Tibial nerve (tissue), 4 donors: ENCODE data around the gene TRAP1. TPM values are rescaled to one million over a fixed set of nuclear protein-coding genes. Genes with fewer than 3 reads are reported as not detected.

Source experiments
- DNase-seq, 2 donors: peaks; one replicate each; pipeline ENCODE4 v3.0.0-alpha.2; 2019; ENCODE audit warnings: low spot score in 2 of 2
- H3K27ac ChIP-seq, 4 donors: fragments of 200-600 bp; sonication (generic) in 3 of 4; one replicate each; pipeline ENCODE4 v1.5.1; 2017 to 2019; ENCODE audit warnings: mild to moderate bottlenecking in 1 of 4
- H3K27me3 ChIP-seq, 2 donors: fragments of 200-600 bp; sonication (generic) in 1 of 2; one replicate each; pipeline versions ENCODE4 v1.5.1 to v1.6.0; 2017 to 2019
- H3K36me3 ChIP-seq, 3 donors: fragments of 200-600 bp; sonication (generic); one replicate each; pipeline ENCODE4 v1.5.1; 2018 to 2019
- H3K4me1 ChIP-seq, 4 donors: fragments of 200-600 bp; sonication (generic) in 3 of 4; one replicate each; pipeline ENCODE4 v1.5.1; 2017 to 2019
- H3K4me3 ChIP-seq, 4 donors: fragments of 200-600 bp; sonication (generic) in 3 of 4; one replicate each; pipeline ENCODE4 v1.5.1; 2017 to 2019; ENCODE audit warnings: mild to moderate bottlenecking in 1 of 4, moderate library complexity in 1 of 4
- H3K9me3 ChIP-seq, 4 donors: fragments of 200-600 bp; sonication (generic) in 3 of 4; one replicate each; pipeline ENCODE4 v1.5.1; 2017 to 2019
- EP300 ChIP-seq, 2 donors: sonication (generic); formaldehyde crosslinking; IDR thresholded peaks; one replicate each; pipeline ENCODE4 v1.6.1; 2017; ENCODE audit warnings: antibody characterized with exemption in 2 of 2, mild to moderate bottlenecking in 1 of 2
- POLR2A ChIP-seq, 2 donors: fragments of 450-650 bp; IDR thresholded peaks; one replicate each; pipeline ENCODE4 v1.6.1; 2017; ENCODE audit warnings: antibody characterized with exemption in 2 of 2, mild to moderate bottlenecking in 2 of 2, moderate library complexity in 2 of 2
- WGBS, 2 donors: methylation state at CpG; one replicate each; pipeline ENCODE4 v1.1.5; 2018; 5-methylcytosine and 5-hydroxymethylcytosine counted together
- total RNA-seq, 4 donors: library from RNA; depleted of rRNA; stranded (reverse); fragments of >200 nt; gene quantifications; one replicate each; pipeline ENCODE4 v1.1.0, GENCODE V29; 2016
- TF ChIP-seq, protein P1 (sequence below), 5 experiments: fragments of 200-600 bp in 3 of 5; fragments of 450-650 bp in 2 of 5; sonication (generic) in 3 of 5; IDR thresholded peaks; one replicate each; pipeline ENCODE4 v1.5.1; 2016 to 2019; ENCODE audit warnings: antibody characterized with exemption in 5 of 5, mild to moderate bottlenecking in 3 of 5, moderate library complexity in 2 of 5

The TRAP1 gene
- total RNA-seq, 4 donors from 2014 or later = 61.6 to 146 (median 74.2) TPM

DNA sequence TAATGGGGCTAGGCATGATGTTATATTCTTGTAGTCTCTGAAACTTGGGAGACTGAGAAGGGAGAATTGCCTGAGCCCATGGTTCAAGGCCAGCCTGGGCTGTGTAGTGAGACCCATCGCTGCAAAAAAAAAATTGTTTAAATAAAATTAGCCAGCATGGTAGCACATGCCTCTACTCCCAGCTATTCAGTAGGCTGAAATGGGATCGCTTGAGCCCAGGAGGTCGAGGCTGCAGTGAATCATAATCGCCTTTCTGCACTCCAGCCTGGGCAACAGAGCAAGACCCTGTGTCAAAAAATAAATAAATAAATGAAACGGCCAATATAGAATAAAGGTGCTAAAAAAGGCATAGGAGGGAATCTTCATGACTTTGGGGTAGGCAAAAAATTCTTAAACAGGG is 92.0 kb downstream of the TRAP1 start:
- TF ChIP-seq POLR2A (IDR thresholded peaks at IDR 0.05) (no peak), EP300 (IDR thresholded peaks at IDR 0.05) (no peak)
- TF ChIP-seq, protein P1, sequence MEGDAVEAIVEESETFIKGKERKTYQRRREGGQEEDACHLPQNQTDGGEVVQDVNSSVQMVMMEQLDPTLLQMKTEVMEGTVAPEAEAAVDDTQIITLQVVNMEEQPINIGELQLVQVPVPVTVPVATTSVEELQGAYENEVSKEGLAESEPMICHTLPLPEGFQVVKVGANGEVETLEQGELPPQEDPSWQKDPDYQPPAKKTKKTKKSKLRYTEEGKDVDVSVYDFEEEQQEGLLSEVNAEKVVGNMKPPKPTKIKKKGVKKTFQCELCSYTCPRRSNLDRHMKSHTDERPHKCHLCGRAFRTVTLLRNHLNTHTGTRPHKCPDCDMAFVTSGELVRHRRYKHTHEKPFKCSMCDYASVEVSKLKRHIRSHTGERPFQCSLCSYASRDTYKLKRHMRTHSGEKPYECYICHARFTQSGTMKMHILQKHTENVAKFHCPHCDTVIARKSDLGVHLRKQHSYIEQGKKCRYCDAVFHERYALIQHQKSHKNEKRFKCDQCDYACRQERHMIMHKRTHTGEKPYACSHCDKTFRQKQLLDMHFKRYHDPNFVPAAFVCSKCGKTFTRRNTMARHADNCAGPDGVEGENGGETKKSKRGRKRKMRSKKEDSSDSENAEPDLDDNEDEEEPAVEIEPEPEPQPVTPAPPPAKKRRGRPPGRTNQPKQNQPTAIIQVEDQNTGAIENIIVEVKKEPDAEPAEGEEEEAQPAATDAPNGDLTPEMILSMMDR (IDR thresholded peaks at IDR 0.05) = no peak
- no peaks in the 10 kb centered on the region for H3K4me1 ChIP-seq
- no peaks in the 10 kb centered on the region for H3K27me3 ChIP-seq
- DNase-seq = no peak
- WGBS, 2 donors = 91% methylated on average over 5 of the region's 5 CpGs
- no peaks in the 10 kb centered on the region for H3K9me3 ChIP-seq
- H3K36me3 ChIP-seq = no peaks in the 10 kb centered on the region
- H3K27ac ChIP-seq = no peak overlapping the region
- H3K4me3 ChIP-seq = no peak overlapping the region

DNA sequence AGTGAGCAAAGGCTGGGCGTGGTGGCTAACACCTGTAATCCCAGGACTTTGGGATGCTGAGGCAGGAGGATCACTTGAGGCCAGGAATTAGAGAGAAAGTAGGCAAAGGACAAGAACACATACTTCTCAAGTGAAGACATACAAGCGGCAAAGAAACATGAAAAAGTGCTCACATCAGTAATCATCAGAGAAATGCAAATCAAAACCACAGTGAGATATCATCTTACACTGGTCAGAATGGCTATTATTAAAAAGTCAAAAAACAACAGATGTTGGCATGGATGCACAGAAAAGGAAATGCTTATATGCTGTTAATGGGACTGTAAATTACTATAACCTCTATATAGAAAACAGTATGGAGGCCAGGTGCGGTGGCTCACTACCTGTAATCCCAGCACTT is 93.7 kb downstream of the TRAP1 start:
- Histone ChIP-seq H3K4me1 (no peaks in the 10 kb centered on the region), H3K9me3 (no peaks in the 10 kb centered on the region), H3K4me3 (no peak overlapping the region), H3K27ac (no peak overlapping the region), H3K36me3 (no peaks in the 10 kb centered on the region), H3K27me3 (no peaks in the 10 kb centered on the region)
- no peak for DNase-seq
- TF ChIP-seq POLR2A (IDR thresholded peaks at IDR 0.05) = no peak
- TF ChIP-seq, protein P1 (IDR thresholded peaks at IDR 0.05) = no peak
- TF ChIP-seq EP300 (IDR thresholded peaks at IDR 0.05) = no peak
- WGBS, 2 donors = 90 to 94% methylated on average over 3 of the region's 3 CpGs

GRCh38 chr16:3618769-3619141 is 98.6 kb downstream of the TRAP1 start:
- Histone ChIP-seq H3K36me3 (no peaks in the 10 kb centered on the region), H3K9me3 (no peaks in the 10 kb centered on the region), H3K27me3 (no peaks in the 10 kb centered on the region), H3K4me1 (no peaks in the 10 kb centered on the region), H3K4me3 (no peak overlapping the region), H3K27ac (no peak overlapping the region)
- DNase-seq = no peak
- TF ChIP-seq, protein P1 (IDR thresholded peaks at IDR 0.05) = no peak
- TF ChIP-seq EP300 (IDR thresholded peaks at IDR 0.05) = no peak
- no peak for TF ChIP-seq POLR2A (IDR thresholded peaks at IDR 0.05)
- whole genome bisulfite sequencing, 2 donors = 84 to 86% methylated on average over 3 of the region's 3 CpGs

- Histone ChIP-seq H3K4me1 (peaks cover 0 to 29% (median 12%) of the 10 kb centered on the region in 4 donors), H3K27me3 (no peaks in the 10 kb centered on the region), H3K27ac (no peak overlapping the region), H3K36me3 (no peaks in the 10 kb centered on the region), H3K4me3 (peak overlapping the region in 3 of 4 donors; percentile 61 to 94 (median 94)), H3K9me3 (no peaks in the 10 kb centered on the region)
- TF ChIP-seq EP300 (IDR thresholded peaks at IDR 0.05) = no peak
- WGBS, 2 donors = 84 to 85% methylated on average over 34 of the region's 34 CpGs
- no peak for DNase-seq
Observed at GRCh38 chr16:3612510-3613466, 104.5 kb downstream of the TRAP1 start.

- 0% methylated on average over 79 to 82 of the region's 86 CpGs for WGBS, 2 donors
- peak; percentile 68 to 78 for DNase-seq
- H3K4me3 ChIP-seq = peak within 1 kb of the TSS; percentile 61 to 99 (median 84)
- H3K27ac ChIP-seq = peak within 1 kb of the TSS; percentile 28 to 89 (median 80)
- H3K27me3 ChIP-seq = no peaks in the 10 kb centered on the region
- H3K36me3 ChIP-seq = peaks cover 0 to 9% (median 0%) of the 10 kb centered on the region in 3 donors
- no peaks in the 10 kb centered on the region for H3K9me3 ChIP-seq
- TF ChIP-seq, protein P1 (IDR thresholded peaks at IDR 0.05) = peak in 2 of 5 experiments; percentile 8 to 57
- TF ChIP-seq EP300 (IDR thresholded peaks at IDR 0.05) (peak in 1 of 2 donors; percentile 62), POLR2A (IDR thresholded peaks at IDR 0.05) (peak; percentile 49 to 81)
- H3K4me1 ChIP-seq = peaks cover 0 to 29% (median 12%) of the 10 kb centered on the region in 4 donors
Observed at GRCh38 chr16:3611146-3611975, 106.0 kb downstream of the TRAP1 start, which contains the start of gene SLX4. TSS of gene SLX4 (minus strand) at chr16:3611606. CDS start at chr16:3608964, 2,642 bp downstream.
